ENCODE data around the gene NOX3.

DNA sequence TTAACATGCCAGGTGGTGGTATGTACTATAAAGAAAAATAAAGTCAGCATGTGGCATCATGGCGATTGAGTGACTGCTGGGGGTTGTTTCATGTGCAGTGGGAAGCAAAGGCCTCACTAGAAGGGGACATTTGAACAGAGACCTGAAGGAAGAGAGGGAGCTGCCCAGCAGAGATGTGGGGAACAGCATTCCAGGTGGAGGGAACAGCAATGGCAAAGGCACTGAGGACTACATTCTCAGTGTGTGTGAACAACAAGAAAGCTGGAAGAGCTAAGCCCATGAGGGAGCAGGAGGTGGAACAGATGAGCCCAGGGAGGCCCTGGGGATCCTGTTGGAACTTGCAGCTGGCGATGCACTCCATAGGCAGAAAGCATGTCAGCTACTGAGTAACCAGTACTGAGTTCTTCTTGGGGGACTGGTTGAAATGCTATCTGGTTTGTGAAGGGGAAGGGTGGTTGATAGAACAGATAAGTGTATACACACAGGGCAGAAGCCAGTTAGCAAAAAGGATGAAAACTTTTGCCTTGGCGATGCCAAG lies 29.2 kb downstream of the NOX3 start:
- TF ChIP-seq, protein P1, sequence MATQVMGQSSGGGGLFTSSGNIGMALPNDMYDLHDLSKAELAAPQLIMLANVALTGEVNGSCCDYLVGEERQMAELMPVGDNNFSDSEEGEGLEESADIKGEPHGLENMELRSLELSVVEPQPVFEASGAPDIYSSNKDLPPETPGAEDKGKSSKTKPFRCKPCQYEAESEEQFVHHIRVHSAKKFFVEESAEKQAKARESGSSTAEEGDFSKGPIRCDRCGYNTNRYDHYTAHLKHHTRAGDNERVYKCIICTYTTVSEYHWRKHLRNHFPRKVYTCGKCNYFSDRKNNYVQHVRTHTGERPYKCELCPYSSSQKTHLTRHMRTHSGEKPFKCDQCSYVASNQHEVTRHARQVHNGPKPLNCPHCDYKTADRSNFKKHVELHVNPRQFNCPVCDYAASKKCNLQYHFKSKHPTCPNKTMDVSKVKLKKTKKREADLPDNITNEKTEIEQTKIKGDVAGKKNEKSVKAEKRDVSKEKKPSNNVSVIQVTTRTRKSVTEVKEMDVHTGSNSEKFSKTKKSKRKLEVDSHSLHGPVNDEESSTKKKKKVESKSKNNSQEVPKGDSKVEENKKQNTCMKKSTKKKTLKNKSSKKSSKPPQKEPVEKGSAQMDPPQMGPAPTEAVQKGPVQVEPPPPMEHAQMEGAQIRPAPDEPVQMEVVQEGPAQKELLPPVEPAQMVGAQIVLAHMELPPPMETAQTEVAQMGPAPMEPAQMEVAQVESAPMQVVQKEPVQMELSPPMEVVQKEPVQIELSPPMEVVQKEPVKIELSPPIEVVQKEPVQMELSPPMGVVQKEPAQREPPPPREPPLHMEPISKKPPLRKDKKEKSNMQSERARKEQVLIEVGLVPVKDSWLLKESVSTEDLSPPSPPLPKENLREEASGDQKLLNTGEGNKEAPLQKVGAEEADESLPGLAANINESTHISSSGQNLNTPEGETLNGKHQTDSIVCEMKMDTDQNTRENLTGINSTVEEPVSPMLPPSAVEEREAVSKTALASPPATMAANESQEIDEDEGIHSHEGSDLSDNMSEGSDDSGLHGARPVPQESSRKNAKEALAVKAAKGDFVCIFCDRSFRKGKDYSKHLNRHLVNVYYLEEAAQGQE (IDR thresholded peaks at IDR 0.05; ENCODE audit: borderline replicate concordance), result no peak
- TF ChIP-seq, protein P2, sequence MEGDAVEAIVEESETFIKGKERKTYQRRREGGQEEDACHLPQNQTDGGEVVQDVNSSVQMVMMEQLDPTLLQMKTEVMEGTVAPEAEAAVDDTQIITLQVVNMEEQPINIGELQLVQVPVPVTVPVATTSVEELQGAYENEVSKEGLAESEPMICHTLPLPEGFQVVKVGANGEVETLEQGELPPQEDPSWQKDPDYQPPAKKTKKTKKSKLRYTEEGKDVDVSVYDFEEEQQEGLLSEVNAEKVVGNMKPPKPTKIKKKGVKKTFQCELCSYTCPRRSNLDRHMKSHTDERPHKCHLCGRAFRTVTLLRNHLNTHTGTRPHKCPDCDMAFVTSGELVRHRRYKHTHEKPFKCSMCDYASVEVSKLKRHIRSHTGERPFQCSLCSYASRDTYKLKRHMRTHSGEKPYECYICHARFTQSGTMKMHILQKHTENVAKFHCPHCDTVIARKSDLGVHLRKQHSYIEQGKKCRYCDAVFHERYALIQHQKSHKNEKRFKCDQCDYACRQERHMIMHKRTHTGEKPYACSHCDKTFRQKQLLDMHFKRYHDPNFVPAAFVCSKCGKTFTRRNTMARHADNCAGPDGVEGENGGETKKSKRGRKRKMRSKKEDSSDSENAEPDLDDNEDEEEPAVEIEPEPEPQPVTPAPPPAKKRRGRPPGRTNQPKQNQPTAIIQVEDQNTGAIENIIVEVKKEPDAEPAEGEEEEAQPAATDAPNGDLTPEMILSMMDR (IDR thresholded peaks at IDR 0.05; ENCODE audit: poor library complexity, severe bottlenecking), result no peak
- no peak for TF ChIP-seq EP300 (conservative IDR thresholded peaks at IDR 0.05; ENCODE audit: poor library complexity, severe bottlenecking)
- TF ChIP-seq POLR2AphosphoS5 (IDR thresholded peaks at IDR 0.05), result no peak
- TF ChIP-seq TAF1 (IDR thresholded peaks at IDR 0.05; ENCODE audit: low read depth), result no peak
- TF ChIP-seq EZH2 (IDR thresholded peaks at IDR 0.05; ENCODE audit: borderline replicate concordance, insufficient read depth, low read length, poor library complexity, severe bottlenecking), result no peak
- TF ChIP-seq MXI1 (conservative IDR thresholded peaks at IDR 0.05; ENCODE audit: poor library complexity, severe bottlenecking), result no peak
- TF ChIP-seq RAD21 (conservative IDR thresholded peaks at IDR 0.05), result no peak

Data from neural cell (in vitro differentiated cells).